Liver (tissue), 9 donors: ENCODE data around the gene AOPEP. TPM values are rescaled to one million over a fixed set of nuclear protein-coding genes. Genes with fewer than 3 reads are reported as not detected.
A peak's percentile ranks its signal among the peaks of the same experiment; 100 is the strongest.

Experiments
- DNase-seq: peaks from one replicate; pipeline ENCODE4 v3.0.0-alpha.2; 2017; ENCODE audit warnings: low spot score
- H3K27ac ChIP-seq, 2 donors: one replicate each; pipeline ENCODE4 v1.7.0; 2013; ENCODE audit warnings: inconsistent platforms in 2 of 2, low read length in 2 of 2, control low read depth in 1 of 2, low read depth in 1 of 2, mild to moderate bottlenecking in 1 of 2
- H3K27me3 ChIP-seq, 4 donors: one replicate each; pipeline versions ENCODE4 v1.6.1 to v1.7.0; 2013; ENCODE audit warnings: low read length in 3 of 4, inconsistent platforms in 1 of 4, mild to moderate bottlenecking in 1 of 4, moderate library complexity in 1 of 4; ENCODE audit not compliant: control insufficient read depth in 4 of 4, insufficient read depth in 4 of 4
- H3K36me3 ChIP-seq, 4 donors: one replicate each; pipeline versions ENCODE4 v1.6.1 to v1.7.0; 2013; ENCODE audit warnings: low read length in 3 of 4, mild to moderate bottlenecking in 3 of 4, low read depth in 1 of 4, moderate library complexity in 1 of 4; ENCODE audit not compliant: control insufficient read depth in 4 of 4, insufficient read depth in 3 of 4
- H3K4me1 ChIP-seq, 4 donors: one replicate each; pipeline versions ENCODE4 v1.6.1 to v1.7.0; 2013; ENCODE audit warnings: low read length in 3 of 4, mild to moderate bottlenecking in 3 of 4, moderate library complexity in 1 of 4; ENCODE audit not compliant: control insufficient read depth in 4 of 4, insufficient read depth in 4 of 4
- H3K4me3 ChIP-seq, 3 donors: one replicate each; pipeline versions ENCODE4 v1.6.1 to v1.7.0; 2013; ENCODE audit warnings: low read length in 3 of 3, control low read depth in 1 of 3, low read depth in 1 of 3, mild to moderate bottlenecking in 1 of 3
- H3K9ac ChIP-seq, 2 donors: one replicate each; pipeline ENCODE4 v1.7.0; 2013; ENCODE audit warnings: low read length in 2 of 2, mild to moderate bottlenecking in 2 of 2, moderate library complexity in 2 of 2, control low read depth in 1 of 2, low read depth in 1 of 2
- H3K9me3 ChIP-seq, 4 donors: one replicate each; pipeline versions ENCODE4 v1.6.1 to v1.7.0; 2013; ENCODE audit warnings: low read length in 3 of 4; ENCODE audit not compliant: control insufficient read depth in 4 of 4
- EGR1 ChIP-seq, 2 donors: IDR thresholded peaks; 2 replicates each; pipeline ENCODE4 v1.6.1; 2016 to 2018; ENCODE audit warnings: antibody characterized with exemption in 2 of 2, low read depth in 2 of 2
- FOXA1 ChIP-seq: IDR thresholded peaks from 2 replicates; pipeline ENCODE4 v1.6.1; 2016; ENCODE audit warnings: antibody characterized with exemption
- FOXA2 ChIP-seq: IDR thresholded peaks from 2 replicates; pipeline ENCODE4 v1.6.1; 2016; ENCODE audit warnings: antibody characterized with exemption
- GABPA ChIP-seq, 2 donors: IDR thresholded peaks in 1 of 2; conservative IDR thresholded peaks in 1 of 2; 2 replicates each; pipeline ENCODE4 v1.6.1; 2016; ENCODE audit warnings: antibody characterized with exemption in 2 of 2, mild to moderate bottlenecking in 1 of 2, moderate library complexity in 1 of 2
- HNF4A ChIP-seq, 2 donors: conservative IDR thresholded peaks; 2 replicates each; pipeline ENCODE4 v1.6.1; 2016; ENCODE audit warnings: antibody characterized with exemption in 2 of 2, mild to moderate bottlenecking in 2 of 2
- HNF4G ChIP-seq: IDR thresholded peaks from 2 replicates; pipeline ENCODE4 v1.6.1; 2016; ENCODE audit warnings: antibody characterized with exemption
- JUND ChIP-seq, 2 donors: IDR thresholded peaks; 2 replicates each; pipeline ENCODE4 v1.6.1; 2016; ENCODE audit warnings: antibody characterized with exemption in 2 of 2
- NR2F2 ChIP-seq: IDR thresholded peaks from 2 replicates; pipeline ENCODE4 v1.6.1; 2016; ENCODE audit warnings: antibody characterized with exemption
- RAD21 ChIP-seq, 2 donors: IDR thresholded peaks; 2 replicates each; pipeline ENCODE4 v1.6.1; 2016; ENCODE audit warnings: antibody characterized with exemption in 2 of 2, mild to moderate bottlenecking in 2 of 2
- RXRA ChIP-seq, 2 donors: IDR thresholded peaks; 2 replicates each; pipeline ENCODE4 v1.6.1; 2017 to 2018; ENCODE audit warnings: antibody characterized with exemption in 2 of 2, mild to moderate bottlenecking in 1 of 2
- SP1 ChIP-seq: IDR thresholded peaks from 2 replicates; pipeline ENCODE4 v1.6.1; 2018; ENCODE audit warnings: antibody characterized with exemption, mild to moderate bottlenecking
- TAF1 ChIP-seq: conservative IDR thresholded peaks from 2 replicates; pipeline ENCODE4 v1.6.1; 2016; ENCODE audit warnings: antibody characterized with exemption, mild to moderate bottlenecking
- YY1 ChIP-seq: IDR thresholded peaks from 2 replicates; pipeline ENCODE4 v1.6.1; 2016; ENCODE audit warnings: antibody characterized with exemption, mild to moderate bottlenecking
- WGBS: extraction: QIAGEN DNeasy Blood & Tissue Kit; methylation state at CpG from one replicate; pipeline ENCODE4 v1.1.7; 2013; 5-methylcytosine and 5-hydroxymethylcytosine counted together
- polyA plus RNA-seq, 2 donors: library from polyadenylated mRNA; stranded (reverse) in 1 of 2; unstranded in 1 of 2; fragments of 200-250 nt in 1 of 2; fragments of >200 nt in 1 of 2; fragmentation: Nextera tagmentation in 1 of 2; extraction: Ambion mirVana in 1 of 2; gene quantifications; one replicate each; pipeline versions ENCODE4 v1.2.1 to v1.2.3, GENCODE V29; 2013 to 2015
- total RNA-seq, 2 donors: library from RNA; depleted of rRNA; stranded (reverse); fragments of >200 nt; gene quantifications; one replicate each; pipeline ENCODE4 v1.2.3, GENCODE V29; 2014
- TF ChIP-seq, protein P1 (sequence below): IDR thresholded peaks from 2 replicates; pipeline ENCODE4 v1.6.1; 2016; ENCODE audit warnings: antibody characterized with exemption, mild to moderate bottlenecking
- TF ChIP-seq, protein P2 (sequence below): IDR thresholded peaks from 2 replicates; pipeline ENCODE4 v1.6.1; 2016; ENCODE audit warnings: antibody characterized with exemption
- TF ChIP-seq, protein P3 (sequence below): IDR thresholded peaks from 2 replicates; pipeline ENCODE4 v1.6.1; 2016; ENCODE audit warnings: antibody characterized with exemption
- TF ChIP-seq, protein P4 (sequence below): IDR thresholded peaks from 2 replicates; pipeline ENCODE4 v1.6.1; 2016; ENCODE audit warnings: antibody characterized with exemption
- TF ChIP-seq, protein P5 (sequence below): fragments of 150-350 bp; IDR thresholded peaks from 2 replicates; pipeline ENCODE4 v1.5.1; 2017; ENCODE audit warnings: improper control_type of control experiment, low read depth, low read length; ENCODE audit not compliant: missing input control
- donor health status: healthy.
- donor health status: healthy.
- donor health status: healthy.
- donor health status: healthy.
- donor health status: healthy.

Gene AOPEP
- total and polyA plus RNA-seq, 4 donors = 22.2 to 77.1 (median 34.8) TPM

DNA sequence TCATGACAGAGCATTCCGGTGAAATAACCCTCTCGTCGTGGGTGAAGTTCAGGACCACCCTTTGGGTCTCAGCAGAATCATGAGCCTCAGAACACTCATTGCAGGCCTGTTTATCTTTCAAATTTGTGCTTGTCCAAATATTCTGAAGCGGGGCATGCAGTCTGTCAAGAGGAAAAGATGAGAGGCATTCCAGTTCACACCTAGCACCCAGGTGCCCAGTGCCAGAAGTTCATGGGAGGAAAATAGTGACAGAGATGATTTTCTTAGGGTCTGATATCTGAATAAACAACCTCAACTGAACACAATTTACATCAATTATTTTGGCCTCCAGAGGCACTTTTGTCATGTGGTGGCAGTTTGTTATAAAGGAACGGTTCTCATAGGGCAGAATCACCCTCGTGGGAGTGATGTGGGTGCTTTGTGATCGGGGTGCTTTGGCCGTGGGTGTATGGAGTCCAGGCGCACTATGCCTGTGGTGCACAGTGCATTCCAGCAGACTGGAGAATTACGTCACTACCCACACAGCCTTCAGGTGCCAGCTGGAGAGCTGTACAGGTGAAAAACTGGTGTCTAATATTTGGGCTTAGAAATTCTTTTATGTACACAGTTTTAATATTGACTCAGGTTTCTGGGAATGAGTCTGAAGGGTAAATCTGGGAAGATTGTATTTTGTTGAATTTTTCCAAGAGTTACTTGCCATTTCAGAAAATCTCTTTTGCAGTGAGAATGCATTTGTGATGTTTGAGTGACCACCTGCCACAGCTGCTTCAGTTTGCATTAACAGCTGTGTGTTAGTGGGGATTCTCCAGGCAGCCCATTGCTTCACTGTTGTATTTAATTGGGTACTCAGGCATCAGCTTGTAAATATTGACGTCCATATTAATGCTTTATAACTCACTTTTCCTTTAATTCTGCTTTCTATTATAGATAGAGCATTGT, 301.7 kb downstream of the AOPEP start:
- DNase-seq = no peak
- Histone ChIP-seq H3K27ac (peak overlapping the region; percentile 79 to 84), H3K9ac (peak overlapping the region in 1 of 2 donors; percentile 80), H3K9me3 (no peaks in the 10 kb centered on the region), H3K4me3 (no peak overlapping the region), H3K36me3 (peaks cover 0 to 23% (median 5%) of the 10 kb centered on the region in 4 donors), H3K4me1 (peaks cover 18 to 85% (median 65%) of the 10 kb centered on the region in 4 donors), H3K27me3 (no peaks in the 10 kb centered on the region)
- 49% methylated on average over 11 of the region's 11 CpGs for WGBS
- TF ChIP-seq, protein P1, sequence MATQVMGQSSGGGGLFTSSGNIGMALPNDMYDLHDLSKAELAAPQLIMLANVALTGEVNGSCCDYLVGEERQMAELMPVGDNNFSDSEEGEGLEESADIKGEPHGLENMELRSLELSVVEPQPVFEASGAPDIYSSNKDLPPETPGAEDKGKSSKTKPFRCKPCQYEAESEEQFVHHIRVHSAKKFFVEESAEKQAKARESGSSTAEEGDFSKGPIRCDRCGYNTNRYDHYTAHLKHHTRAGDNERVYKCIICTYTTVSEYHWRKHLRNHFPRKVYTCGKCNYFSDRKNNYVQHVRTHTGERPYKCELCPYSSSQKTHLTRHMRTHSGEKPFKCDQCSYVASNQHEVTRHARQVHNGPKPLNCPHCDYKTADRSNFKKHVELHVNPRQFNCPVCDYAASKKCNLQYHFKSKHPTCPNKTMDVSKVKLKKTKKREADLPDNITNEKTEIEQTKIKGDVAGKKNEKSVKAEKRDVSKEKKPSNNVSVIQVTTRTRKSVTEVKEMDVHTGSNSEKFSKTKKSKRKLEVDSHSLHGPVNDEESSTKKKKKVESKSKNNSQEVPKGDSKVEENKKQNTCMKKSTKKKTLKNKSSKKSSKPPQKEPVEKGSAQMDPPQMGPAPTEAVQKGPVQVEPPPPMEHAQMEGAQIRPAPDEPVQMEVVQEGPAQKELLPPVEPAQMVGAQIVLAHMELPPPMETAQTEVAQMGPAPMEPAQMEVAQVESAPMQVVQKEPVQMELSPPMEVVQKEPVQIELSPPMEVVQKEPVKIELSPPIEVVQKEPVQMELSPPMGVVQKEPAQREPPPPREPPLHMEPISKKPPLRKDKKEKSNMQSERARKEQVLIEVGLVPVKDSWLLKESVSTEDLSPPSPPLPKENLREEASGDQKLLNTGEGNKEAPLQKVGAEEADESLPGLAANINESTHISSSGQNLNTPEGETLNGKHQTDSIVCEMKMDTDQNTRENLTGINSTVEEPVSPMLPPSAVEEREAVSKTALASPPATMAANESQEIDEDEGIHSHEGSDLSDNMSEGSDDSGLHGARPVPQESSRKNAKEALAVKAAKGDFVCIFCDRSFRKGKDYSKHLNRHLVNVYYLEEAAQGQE = peak; percentile 43
- TF ChIP-seq FOXA2 (peak; percentile 43), GABPA (IDR thresholded peaks at IDR 0.05 in 1 of 2, conservative IDR thresholded peaks at IDR 0.05 in 1 of 2) (no peak), YY1 (peak; percentile 45), FOXA1 (no peak), NR2F2 (no peak), HNF4G (peak; percentile 75), SP1 (peak; percentile 43), EGR1 (IDR thresholded peaks at IDR 0.05; ENCODE audit: low read depth in 2 of 2) (peak in 1 of 2 donors; percentile 80), RAD21 (IDR thresholded peaks at IDR 0.05) (peak; percentile 23 to 48), JUND (IDR thresholded peaks at IDR 0.05) (peak; percentile 67 to 91), TAF1 (no peak), RXRA (IDR thresholded peaks at IDR 0.05) (peak; percentile 53 to 91), HNF4A (conservative IDR thresholded peaks at IDR 0.05) (peak; percentile 94 to 96)
- TF ChIP-seq, protein P2, sequence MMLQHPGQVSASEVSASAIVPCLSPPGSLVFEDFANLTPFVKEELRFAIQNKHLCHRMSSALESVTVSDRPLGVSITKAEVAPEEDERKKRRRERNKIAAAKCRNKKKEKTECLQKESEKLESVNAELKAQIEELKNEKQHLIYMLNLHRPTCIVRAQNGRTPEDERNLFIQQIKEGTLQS = peak; percentile 38
- TF ChIP-seq, protein P3, sequence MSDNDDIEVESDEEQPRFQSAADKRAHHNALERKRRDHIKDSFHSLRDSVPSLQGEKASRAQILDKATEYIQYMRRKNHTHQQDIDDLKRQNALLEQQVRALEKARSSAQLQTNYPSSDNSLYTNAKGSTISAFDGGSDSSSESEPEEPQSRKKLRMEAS = peak; percentile 63
- TF ChIP-seq, protein P4, sequence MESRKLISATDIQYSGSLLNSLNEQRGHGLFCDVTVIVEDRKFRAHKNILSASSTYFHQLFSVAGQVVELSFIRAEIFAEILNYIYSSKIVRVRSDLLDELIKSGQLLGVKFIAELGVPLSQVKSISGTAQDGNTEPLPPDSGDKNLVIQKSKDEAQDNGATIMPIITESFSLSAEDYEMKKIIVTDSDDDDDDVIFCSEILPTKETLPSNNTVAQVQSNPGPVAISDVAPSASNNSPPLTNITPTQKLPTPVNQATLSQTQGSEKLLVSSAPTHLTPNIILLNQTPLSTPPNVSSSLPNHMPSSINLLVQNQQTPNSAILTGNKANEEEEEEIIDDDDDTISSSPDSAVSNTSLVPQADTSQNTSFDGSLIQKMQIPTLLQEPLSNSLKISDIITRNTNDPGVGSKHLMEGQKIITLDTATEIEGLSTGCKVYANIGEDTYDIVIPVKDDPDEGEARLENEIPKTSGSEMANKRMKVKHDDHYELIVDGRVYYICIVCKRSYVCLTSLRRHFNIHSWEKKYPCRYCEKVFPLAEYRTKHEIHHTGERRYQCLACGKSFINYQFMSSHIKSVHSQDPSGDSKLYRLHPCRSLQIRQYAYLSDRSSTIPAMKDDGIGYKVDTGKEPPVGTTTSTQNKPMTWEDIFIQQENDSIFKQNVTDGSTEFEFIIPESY = peak; percentile 76
- TF ChIP-seq, protein P5, sequence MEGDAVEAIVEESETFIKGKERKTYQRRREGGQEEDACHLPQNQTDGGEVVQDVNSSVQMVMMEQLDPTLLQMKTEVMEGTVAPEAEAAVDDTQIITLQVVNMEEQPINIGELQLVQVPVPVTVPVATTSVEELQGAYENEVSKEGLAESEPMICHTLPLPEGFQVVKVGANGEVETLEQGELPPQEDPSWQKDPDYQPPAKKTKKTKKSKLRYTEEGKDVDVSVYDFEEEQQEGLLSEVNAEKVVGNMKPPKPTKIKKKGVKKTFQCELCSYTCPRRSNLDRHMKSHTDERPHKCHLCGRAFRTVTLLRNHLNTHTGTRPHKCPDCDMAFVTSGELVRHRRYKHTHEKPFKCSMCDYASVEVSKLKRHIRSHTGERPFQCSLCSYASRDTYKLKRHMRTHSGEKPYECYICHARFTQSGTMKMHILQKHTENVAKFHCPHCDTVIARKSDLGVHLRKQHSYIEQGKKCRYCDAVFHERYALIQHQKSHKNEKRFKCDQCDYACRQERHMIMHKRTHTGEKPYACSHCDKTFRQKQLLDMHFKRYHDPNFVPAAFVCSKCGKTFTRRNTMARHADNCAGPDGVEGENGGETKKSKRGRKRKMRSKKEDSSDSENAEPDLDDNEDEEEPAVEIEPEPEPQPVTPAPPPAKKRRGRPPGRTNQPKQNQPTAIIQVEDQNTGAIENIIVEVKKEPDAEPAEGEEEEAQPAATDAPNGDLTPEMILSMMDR = no peak
